GM18873 (cell line): ENCODE results near the gene JAZF1.

Experiments
- ATAC-seq: cut with Tn5 transposase; IDR thresholded peaks from one replicate; pipeline ENCODE4 v1.9.1; 2021; ENCODE audit warnings: mild to moderate bottlenecking, moderate library complexity, moderate number of reproducible peaks; ENCODE audit not compliant: unreplicated experiment, low FRiP score

JAZF1 gene

DNA sequence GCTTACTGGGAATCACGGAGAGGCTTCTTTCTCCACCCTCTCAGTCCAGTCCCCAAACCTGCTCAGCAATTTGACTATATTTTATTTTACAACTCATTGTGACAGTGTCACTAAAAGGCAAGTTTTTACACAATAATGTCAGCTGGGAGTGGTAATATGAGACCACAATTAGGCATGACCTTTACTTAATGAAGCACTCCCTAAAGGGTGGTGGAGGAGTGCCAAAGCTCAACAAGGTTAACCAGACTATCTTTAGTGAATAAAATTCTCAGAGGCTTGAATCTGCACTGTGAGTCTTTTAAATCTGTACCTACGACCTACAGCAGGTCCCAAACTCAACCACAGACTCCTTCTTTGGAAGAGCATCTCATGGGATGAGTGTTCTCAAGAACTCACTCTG lies 225.0 kb downstream of the JAZF1 start:
- no peak for ATAC-seq

DNA sequence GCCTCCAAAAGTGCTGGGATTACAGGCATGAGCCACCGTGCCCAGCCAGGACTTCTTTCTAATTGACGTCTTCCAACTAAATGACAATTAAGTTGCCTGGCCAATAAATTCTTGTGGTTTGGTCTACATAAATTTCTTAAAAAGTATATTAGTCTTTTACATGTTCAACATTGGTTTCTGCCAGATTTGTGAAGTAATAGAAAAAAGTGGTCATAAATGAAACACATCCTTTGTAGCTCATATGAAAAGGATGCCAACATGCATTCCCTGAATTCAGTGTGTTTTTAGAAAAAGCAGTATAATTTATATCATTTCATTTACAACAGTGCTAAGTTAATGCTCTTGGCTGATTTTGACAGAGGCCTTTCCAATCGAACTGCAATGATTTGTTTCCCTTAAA lies 225.6 kb downstream of the JAZF1 start:
- ATAC-seq: no peak

DNA sequence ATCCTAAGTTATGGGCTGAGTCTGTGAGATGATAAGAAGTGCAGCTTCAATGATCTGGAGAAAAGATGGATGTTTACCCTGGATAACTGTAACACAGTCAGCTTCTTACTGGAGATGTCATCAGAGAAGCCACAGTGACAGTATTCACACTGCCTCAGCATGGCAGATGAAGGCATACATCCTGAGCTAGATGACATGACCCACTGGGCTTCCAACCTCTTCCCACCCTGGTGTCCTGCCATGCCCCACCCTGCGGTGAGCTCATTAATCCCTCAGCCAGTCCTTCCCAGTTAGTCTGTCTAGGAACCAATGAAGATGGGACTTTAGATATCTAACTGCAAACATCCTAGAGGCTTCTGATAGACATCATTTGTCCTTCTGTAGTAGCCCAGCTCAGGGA lies 226.8 kb downstream of the JAZF1 start:
- ATAC-seq: no peak

DNA sequence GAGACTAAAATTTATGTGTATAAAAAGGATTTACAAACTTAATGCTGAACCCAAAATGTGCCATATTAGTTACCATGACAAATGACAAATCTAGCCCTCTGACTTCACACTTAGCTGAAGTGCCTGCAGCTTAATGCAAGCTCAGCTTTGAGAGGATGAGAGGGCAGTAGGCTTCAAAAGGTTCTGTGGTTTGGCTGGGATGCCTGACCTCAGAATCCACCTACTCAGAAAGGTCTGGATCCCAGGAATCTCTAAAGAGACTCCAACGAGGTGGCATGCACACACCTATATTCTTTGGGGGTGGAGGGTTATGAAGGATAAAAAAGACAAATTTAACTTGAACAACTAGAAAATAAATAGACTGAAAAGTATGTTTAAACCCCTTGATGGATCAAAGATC lies 227.2 kb downstream of the JAZF1 start:
- ATAC-seq: no peak

DNA sequence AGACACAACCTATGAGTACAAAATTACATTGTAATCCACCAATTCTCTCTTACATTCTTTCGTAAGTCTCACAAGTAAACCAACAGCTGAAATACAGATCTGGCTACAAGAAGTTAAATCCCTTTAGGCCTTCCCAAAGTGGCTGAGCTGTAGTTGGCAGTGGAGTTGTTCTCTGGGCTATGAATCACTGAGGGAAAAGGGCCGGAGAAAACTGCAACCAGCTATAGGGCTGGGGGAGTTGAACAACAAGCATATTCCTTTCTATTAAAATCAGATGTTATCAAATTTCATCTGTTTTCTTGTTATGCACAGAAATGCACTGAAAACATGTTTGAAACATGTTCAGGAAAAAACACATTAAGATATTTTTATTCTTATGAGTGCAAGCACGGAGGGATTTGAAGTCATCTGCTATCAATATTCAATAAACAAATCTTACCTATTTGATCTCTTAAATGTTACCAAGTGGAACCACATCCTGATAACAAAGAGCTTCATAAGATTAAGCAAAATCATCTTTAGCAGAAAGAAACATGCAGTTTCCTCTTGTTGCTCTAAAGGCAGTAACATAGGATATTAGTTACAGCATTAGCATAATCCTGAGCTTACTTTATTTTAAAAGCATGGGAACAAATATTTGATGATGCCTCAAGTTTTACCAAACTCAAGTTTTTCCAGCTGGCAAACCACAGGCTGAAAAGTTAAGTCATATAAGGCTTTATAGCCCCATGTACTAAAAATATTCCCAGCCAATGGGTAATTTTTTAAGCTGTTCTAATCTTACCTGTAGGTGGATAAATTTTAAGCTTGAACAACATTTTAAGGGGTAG lies 227.9 kb downstream of the JAZF1 start:
- ATAC-seq: no peak

DNA sequence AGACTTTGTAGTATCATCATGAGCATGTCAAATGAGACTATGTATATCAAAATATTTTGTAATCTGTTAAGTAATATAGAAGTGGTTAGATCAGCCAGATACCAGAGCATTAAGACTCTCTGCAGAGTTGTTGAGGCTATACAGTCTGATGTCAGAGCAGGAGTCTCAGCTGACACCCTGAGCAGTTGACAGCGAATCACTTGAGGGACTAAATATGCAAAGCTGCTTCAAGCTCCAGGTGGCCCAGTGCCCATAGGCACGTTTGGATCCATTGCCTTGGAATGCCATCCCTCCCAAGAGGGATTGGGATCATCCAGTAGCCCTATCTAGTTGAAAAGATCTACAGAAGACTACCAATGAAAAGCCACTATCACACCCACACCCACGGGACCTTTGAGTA lies 230.5 kb downstream of the JAZF1 start:
- no peak for ATAC-seq

DNA sequence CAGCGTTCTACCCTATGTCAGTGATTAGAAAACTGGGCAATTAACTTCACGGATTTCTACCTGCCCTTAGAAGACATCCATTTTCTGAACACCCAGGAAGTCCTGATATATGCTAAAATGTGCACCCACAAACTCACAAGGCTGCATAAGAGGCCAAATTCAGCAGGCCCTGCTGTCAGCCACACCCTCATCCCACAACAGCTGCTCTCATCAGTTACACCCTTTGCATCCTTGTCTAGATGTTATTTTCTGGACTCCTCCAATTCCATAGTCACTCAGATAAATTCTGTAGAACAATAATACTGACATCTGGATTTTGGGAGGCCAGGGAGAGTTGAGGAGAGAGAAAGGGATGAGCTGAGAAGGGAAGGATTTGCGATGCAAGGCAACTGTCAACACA lies 231.7 kb downstream of the JAZF1 start:
- ATAC-seq: no peak

DNA sequence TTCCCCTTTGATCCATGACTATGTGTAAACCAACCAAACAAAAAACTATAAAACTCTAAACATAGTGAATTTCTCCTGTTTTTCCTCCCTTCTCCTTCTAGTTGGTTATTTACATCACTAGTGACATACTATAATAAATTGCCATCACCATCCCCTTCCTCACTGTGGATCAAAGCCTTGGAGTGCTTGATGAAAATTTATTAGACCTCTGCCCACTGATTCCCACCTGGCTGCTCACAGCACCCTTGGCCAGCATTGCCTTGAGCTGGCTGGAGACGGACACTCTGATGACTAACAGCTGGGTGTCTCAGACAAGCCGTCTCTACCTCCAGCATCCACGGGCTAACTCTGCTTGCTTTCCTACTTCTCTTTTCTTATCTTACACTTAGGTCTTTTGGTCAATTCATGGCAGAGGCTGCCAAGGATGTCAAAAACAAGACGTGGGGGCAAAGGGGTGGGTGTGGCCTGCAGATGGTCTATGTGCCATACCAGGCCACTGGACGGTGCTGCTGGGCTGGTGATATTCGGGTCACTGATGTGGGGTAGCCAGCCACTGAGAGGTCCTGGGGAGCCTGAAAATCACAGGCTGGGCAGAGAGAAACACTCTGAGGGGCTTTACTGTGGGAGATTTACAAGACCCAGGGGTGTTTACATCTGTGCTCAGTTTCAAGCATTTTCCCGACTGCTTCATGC lies 232.9 kb downstream of the JAZF1 start:
- ATAC-seq: no peak

DNA sequence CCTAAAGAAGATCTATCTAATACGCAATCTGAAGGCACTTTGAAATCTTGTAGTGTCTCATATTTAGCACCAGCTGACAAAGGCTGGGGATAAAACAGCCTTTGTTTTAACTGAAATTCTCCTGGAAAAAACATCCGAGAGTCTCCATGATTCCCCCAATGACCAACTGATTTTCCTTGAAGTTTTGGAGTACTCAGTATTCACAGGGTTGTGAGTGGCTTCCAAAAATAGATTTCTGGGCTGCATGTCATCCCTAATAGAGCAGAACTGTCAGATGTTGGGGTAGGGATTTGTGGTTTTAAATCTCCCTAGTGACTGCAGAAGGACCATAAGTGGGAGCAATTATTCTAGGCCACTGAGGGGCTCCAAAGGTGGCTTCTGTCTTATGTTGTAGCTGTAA lies 234.2 kb downstream of the JAZF1 start:
- no peak for ATAC-seq

DNA sequence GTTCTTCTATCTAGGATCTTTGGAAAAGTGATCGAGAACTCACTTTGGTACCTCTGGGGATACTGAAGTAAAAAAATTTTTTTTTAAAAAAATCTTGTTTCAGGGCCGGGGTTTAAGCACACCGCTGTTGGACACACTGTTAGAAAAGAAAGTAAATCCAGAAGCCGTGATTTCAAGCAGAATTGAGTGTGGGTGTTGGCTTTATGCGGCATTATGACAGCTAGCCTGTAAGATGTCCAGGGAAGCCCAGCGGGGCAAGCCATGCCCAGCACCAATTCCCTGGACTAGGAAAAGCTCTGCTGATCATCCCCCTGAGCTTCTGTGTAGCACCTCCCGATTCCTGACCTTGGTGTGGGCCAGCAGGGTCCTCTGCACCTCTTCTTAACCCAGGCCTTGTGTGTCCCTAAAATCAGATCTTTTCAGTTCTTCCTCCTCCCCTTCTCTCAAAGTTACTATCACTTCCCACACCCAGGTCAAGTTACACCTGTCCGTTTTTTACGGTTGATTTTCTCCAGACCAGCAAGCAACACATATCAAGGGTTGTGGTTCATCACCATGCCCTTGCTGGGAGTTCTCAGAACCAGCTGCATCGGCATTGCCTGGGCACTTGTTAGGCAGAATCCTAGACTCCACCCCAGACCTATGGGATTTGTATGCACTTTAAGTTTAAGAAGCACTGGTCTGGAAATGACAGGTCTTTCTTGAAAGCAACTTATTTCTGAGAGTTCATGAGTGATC lies 235.4 kb downstream of the JAZF1 start:
- no peak for ATAC-seq

DNA sequence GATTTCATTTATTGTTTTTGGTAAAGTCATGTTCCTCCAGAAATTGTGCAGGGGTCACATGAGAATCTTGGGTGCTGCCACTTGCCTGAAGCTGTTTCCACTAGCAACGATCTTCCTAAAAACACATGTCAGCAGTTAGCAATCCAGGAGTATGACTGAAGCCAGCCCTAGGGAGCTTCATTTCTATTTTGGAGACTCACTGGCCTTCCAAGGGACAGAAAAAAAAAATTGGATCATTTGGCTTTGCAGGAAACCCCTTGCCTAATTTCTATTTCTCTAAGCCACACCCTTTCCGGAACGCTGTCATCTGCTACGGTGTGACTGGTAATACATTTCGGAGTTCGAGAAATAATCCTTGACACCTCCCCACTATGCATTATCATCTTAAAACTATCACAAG lies 236.0 kb downstream of the JAZF1 start:
- ATAC-seq: no peak

DNA sequence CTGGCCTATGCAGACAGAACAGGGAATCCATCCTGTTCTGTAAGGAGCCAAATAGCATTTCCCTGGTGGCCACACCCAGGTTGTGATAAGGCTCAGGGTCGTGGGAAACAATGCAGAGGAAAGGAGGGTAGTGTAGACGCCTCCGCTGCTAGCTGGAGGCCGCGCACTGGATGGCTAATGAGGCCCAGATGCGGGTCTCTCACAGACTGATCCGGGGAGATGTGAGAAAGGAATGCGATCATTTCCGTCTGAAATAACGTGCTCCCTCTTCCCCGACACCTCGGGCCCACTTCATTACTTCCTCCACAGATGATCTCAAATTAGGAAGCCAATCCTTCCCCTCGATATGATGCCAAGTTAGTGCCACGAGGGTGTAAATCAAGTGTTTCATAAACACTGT lies 237.4 kb downstream of the JAZF1 start:
- ATAC-seq: no peak

DNA sequence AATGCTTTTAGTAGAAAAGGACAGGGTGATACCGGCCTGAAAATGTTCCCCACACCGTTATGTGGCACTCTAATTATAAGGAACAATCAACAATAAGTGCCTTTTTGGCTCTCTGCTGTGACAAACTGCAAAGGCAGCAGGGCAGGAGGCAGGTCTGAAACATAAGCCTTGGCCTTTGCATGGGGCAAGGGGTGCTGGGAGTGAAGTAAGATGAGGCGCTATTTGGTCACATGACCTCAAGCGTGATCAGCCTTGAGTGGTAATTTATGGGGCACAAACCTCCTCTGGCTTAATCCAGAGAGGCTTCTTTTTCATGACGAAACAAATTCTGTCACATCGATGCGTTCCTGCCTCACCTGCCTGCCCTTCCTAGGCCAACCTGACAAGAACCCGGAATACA lies 237.9 kb downstream of the JAZF1 start:
- ATAC-seq: no peak

DNA sequence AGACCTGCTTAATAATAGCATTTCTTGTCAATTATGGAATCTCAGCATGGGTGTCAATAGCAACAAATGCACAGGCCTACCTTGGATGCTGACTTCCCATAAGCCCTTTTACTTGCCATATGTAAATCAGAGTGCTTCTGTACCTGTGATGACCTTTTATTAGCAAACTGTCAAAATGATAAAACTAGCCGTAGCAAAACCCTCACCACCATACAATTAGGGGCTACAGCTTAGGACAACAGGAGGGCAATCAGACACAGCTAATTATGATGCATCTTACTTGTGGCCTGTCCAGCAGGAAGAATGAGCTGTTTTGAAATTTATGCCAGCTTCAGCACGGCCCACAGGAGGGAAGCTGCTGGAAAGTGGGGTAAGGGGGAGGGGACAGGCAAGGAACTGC lies 239.1 kb downstream of the JAZF1 start:
- no peak for ATAC-seq

DNA sequence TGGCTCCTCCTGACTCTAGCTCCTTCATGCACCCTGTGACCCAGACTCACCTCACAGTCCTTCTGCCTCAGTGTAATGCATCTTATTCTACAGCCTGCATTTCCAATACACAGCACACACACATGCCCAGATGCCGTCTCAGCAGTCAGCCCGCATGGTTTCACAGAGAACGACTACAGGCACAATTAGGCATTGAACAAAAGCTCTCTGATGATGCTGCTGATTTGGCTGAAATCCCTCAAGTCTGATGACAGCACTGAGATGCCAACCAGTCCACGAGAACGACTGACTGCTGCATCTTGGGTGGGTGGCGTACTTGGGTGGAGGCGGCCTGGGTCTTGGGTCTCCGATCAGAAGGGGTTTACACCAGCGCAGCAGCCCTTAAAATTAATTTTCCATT lies 240.3 kb downstream of the JAZF1 start:
- ATAC-seq: no peak

DNA sequence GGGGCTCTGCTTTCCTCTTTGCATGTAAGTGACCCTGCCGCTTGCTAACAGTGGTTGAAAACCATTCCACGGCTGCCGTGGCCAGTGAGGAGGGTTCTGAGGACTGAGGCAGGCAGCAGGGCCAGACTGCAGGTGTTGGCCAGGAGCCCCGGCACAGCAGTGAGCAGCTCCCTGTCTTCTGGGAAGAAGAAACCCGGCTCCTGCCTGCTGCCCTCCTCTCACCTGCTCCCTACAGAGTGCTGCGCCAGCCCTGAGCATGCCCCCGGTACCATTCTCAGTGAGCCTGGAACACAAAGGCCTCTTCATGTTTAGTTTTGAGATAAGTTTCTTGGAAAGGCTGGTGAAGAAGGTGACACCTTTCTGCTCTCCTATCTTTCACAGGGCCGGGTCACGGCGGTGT lies 240.7 kb downstream of the JAZF1 start:
- no peak for ATAC-seq

DNA sequence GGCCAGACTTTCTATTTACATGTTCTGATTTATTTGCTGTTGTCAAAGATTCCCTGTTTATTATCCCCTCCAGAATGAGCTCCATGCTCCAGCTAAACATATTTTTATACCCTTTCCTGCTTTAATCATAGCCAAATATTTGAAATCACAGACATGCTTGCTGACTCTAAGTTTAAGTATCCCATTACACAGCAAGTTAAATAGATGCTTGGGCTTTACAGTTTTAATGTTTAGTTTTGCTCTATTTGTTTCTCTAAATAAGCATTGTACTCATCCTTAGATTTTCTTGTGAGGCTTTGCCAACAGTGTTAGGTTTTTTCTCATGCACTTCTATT lies 243.9 kb downstream of the JAZF1 start:
- ATAC-seq: no peak

DNA sequence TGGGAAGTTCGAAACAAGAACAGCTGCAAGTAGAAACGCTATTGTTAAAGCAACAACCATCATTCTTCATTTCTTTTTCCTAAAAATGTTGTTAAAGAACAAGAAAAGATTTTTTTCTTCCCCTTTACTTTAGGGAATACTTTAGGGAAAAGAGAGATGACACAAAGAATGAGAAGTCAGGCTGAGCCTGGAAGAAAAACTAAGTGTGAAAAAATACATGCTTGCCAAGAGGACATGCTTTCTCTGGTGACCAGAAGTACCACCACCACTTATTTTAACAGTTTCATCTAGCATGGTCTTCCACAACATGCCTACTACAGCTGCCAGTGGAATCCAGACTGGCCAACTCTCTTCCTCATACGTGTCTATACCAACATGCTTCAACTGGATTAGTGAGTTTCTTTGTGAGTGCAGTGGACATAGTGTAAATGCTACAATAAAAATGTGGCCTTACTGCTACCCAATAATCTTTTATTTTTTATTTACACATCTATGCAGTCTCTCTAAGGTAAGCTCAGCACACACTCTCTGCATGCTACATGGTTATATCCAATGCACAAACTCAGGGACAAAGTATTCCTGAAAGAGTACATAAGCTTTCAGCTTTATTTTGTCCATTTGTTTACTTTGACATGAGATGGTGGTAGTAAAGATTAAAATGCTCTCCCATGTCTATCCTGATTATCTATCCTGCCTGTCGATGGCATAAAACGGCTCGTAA lies 244.4 kb downstream of the JAZF1 start:
- no peak for ATAC-seq

DNA sequence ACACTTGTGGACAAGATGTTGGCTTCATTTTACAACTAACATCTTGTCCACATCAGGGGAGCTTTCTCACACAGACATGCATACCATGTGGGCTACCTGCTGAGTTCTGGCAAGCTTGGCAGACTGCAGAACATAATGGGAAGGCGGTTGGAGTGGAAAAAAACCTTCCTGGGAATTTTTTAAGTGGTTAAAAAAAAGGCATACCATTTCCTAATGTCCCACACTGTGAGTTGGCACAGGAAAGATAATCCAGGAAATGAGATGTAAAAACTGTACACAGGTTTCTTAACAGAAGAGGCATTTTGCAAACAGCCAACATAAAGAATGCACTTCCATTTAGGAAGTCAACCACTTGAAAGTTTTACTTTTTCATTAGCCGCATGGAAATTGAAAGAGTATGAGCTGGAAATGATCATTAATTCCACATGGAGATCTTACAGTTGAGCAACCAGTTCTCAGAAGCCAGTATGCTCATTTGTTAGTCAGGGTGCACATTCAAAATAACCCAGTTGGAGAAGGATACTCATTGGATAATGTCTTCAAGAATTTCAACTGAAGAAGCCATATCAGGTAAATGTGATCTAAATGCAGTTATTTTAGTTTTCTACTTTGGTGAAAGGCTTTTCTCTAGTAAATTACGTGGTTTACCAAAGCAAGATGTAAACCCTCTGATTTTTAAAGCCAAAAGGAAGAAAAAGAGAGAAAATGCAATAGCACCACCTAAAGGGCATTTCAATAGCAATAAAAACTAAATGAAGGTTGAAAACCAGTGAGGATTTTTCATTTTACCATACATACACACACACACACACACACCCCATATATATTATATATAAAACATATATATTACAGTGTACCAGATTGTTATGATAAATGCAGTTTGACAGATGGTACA lies 246.7 kb downstream of the JAZF1 start:
- ATAC-seq: no peak

DNA sequence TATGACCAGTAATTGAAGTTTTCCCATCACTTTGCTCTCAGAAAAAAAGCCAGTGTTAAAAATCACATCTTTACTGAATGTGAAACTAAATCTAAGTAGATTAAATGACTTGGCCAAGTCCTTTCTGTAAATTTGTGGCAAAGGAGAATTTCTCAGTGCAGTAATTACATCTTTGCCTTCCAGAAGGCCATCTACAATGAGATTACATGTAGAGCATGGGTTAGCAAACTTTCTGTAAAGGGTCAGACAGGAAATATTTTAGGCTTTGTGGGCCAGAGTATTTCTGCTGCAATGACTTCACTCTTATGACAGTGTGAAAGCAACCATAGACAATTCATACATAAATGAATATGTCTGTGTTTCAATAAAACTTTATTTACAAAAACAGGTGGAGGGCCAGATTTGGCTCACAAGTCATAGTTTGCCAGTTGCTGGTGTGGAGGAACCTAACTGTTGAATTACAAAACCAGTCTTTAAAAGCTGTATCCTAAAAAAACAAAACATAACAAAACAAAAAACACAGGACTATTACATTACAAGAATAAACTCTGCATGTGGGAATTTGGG lies 249.6 kb downstream of the JAZF1 start:
- no peak for ATAC-seq
